Epithelial cell of esophagus (primary cell): Measurements from ENCODE around the gene IDI2.
"Not testable (repeated sequence)": the region's sequence is repeated elsewhere in the genome, so short reads cannot be mapped to it uniquely, and the experiment has no call there.

Experiments
- DNase-seq: peaks from one replicate; pipeline ENCODE4 v3.0.0; 2010; ENCODE audit warnings: low read depth
- H3K4me3 ChIP-seq: 2 replicates; pipeline ENCODE4 v1.5.1; 2011; ENCODE audit warnings: mild to moderate bottlenecking, low read length, control low read depth
- CTCF ChIP-seq: IDR thresholded peaks from 2 replicates; pipeline ENCODE4 v1.5.1; 2011; ENCODE audit warnings: low read depth, mild to moderate bottlenecking, low read length, control low read depth, inconsistent platforms; ENCODE audit not compliant: insufficient read depth; ENCODE audit errors: missing control alignments

Gene IDI2

DNA sequence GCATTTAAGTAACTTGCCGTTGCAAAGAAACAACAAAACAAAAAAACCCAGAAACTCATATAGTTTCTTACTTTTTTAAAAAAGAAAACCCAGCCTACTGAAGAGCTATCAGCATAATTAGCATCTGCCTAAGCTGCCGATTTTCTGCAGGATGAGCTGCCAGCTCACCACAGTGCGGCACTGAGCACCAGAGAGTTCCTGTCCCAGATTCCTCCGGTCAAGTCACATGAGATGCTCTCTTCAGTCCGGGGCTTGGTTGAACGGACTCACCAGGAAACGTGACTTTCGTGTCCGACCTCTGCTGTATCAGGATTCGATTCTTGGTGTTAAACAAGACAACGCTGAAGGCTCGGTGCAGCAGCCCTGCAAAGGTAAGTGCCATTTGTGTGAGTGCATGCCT lies 3.2 kb downstream of the IDI2 start:
- TF ChIP-seq CTCF: no peak
- no peak for DNase-seq
- H3K4me3 ChIP-seq: no peak overlapping the region

- H3K4me3 ChIP-seq: no peak overlapping the region
- no peak for DNase-seq
- TF ChIP-seq CTCF: no peak
These were observed 4.7 kb downstream of the IDI2 start for GRCh38 chr10:1020958-1021357.

GRCh38 chr10:1020460-1020859 lies 5.2 kb downstream of the IDI2 start:
- DNase-seq: no peak
- TF ChIP-seq CTCF: no peak
- H3K4me3 ChIP-seq: no peak overlapping the region

GRCh38 chr10:1019362-1019761 lies 6.3 kb downstream of the IDI2 start:
- no peak overlapping the region for H3K4me3 ChIP-seq
- no peak for TF ChIP-seq CTCF
- no peak for DNase-seq

DNA sequence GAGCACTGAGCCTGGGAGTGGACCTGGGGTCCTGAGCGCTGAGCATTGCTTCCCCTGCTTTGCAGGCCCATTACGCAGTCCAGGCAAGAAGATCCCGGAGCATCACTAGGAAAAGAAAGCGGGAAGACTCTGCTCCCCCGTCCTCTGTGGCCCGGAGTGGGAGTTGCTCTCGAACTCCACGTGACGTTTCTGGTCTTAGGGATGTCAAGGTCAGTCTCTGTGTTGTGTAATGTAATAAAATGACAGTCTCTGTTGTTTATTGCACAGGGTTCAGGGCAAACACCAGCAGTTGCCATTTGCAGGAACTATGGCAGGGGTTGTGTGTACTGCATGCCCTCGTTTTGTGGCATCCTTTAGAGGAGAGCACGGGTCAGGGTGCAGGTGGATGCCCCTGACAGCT lies 10.0 kb downstream of the IDI2 start:
- no peak overlapping the region for H3K4me3 ChIP-seq
- no peak for TF ChIP-seq CTCF
- no peak for DNase-seq

DNA sequence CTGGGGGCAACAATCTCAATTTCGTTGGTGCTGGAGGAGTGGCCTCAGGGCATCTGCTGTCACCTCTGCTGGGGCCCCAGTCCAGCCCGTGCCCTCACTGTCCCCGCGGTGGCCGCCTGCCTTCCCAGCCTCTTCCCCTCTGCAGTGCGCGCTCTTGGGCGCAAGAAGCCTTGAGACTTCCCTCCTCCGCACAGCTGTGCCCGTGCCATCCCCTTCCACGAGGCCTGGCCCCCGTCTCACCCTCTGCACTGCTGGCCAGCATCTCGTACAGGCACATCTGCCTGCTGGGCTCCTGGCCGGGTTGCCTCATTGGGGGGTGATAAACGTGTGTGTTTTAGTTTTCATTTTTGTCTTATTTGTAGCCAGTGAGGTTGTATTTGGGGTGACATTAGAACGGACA lies 14.0 kb downstream of the IDI2 start:
- no peak overlapping the region for H3K4me3 ChIP-seq
- DNase-seq: no peak
- TF ChIP-seq CTCF: no peak

DNA sequence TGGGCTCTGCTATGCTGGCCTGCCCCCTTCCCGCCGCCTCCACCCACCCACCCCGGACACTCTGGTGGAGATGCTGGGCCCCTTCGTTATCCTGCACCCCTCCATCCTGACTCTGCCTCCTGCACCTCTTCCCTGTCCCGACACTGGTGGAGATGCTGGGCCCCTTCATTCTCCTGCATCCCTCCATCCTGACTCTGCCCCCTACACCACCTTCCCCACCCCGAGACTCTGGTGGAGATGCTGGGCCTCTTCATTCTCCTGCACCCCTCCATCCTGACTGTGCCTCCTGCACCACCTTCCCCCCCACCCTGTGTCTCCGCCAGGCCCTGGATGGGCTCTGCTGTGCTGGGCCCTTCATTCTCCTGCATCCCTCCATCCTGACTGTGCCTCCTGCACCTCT lies 15.0 kb downstream of the IDI2 start:
- H3K4me3 ChIP-seq: no peak overlapping the region
- TF ChIP-seq CTCF: no peak
- DNase-seq: no peak

GRCh38 chr10:1009947-1010346 lies 15.7 kb downstream of the IDI2 start:
- H3K4me3 ChIP-seq, DNase-seq: not testable (repeated sequence)
